GM12878 (cell line): Measurements from ENCODE around the gene SLC6A15. TPM values are rescaled to one million over a fixed set of nuclear protein-coding genes. Genes with fewer than 3 reads are reported as not detected.

Source experiments
- ATAC-seq: fragments of 200-7000 bp; cut with Tn5 transposase; 3 replicates; pipeline ENCODE4 v1.9.1; 2020; ENCODE audit warnings: mild to moderate bottlenecking, moderate library complexity
- BruUV-seq: library from RNA; stranded (reverse); fragments of 400-500 nt; replicated peaks from 2 replicates; lab custom pipeline; 2021; lab: Mats Ljungman, UMichigan
- CTCF ChIA-PET: fragments of 300-600 bp; sonication (Branson Sonifier 250); formaldehyde crosslinking; extraction: SDS; loops from one replicate; lab custom pipeline; 2021; ENCODE audit warnings: inconsistent platforms; lab: Yijun Ruan, JAX
- POLR2A ChIA-PET: fragments of 350-600 bp; formaldehyde crosslinking; extraction: SDS; loops from one replicate; lab custom pipeline; 2021; ENCODE audit warnings: inconsistent platforms; lab: Charles Lee
- RAD21 ChIA-PET: fragments of 300-600 bp; sonication (Branson Sonifier 250); formaldehyde crosslinking; loops from one replicate; lab custom pipeline; 2023; ENCODE audit warnings: antibody characterized with exemption; ENCODE audit not compliant: unreplicated experiment; lab: Charles Lee
- SMC1A ChIA-PET: fragments of 300-600 bp; sonication (Branson Sonifier 250); formaldehyde crosslinking; loops from one replicate; lab custom pipeline; 2023; ENCODE audit not compliant: unreplicated experiment, uncharacterized antibody; lab: Charles Lee
- DNase-seq: peaks from one replicate; pipeline ENCODE4 v3.0.0-alpha.2; 2011; ENCODE audit warnings: low read depth, low spot score
- FAIRE-seq: peaks from 3 replicates; lab custom pipeline; 2011; peaks lifted over from hg19 to GRCh38; lab: Jason Lieb, UNC
- H2AFZ ChIP-seq: 2 replicates; pipeline ENCODE4 v1.6.0; 2011; ENCODE audit warnings: low read depth, low read length, control low read depth; ENCODE audit not compliant: control insufficient read depth
- H3K27ac ChIP-seq: 2 replicates; pipeline ENCODE4 v1.5.1; 2011; ENCODE audit warnings: control low read depth; ENCODE audit not compliant: control insufficient read depth, insufficient read depth
- H3K27me3 ChIP-seq, 2 experiments: replicated peaks in 1 of 2; 2 replicates each; pipeline versions ENCODE4 v1.6.0 to v1.6.1; 2011; ENCODE audit warnings: low read length in 1 of 2; ENCODE audit not compliant: control insufficient read depth in 2 of 2, insufficient read depth in 2 of 2
- H3K36me3 ChIP-seq, 2 experiments: 2 replicates each; pipeline ENCODE4 v1.5.1; 2011; ENCODE audit warnings: low read length in 1 of 2; ENCODE audit not compliant: control insufficient read depth in 2 of 2, insufficient read depth in 2 of 2
- H3K4me1 ChIP-seq: 2 replicates; pipeline ENCODE4 v1.6.1; 2011; ENCODE audit warnings: mild to moderate bottlenecking, low read length, moderate library complexity, mixed read lengths; ENCODE audit not compliant: control insufficient read depth, insufficient read depth
- H3K4me2 ChIP-seq: 2 replicates; pipeline ENCODE4 v1.6.0; 2011; ENCODE audit warnings: control low read depth; ENCODE audit not compliant: control insufficient read depth, insufficient read depth
- H3K4me3 ChIP-seq: fragments of 200-600 bp; sonication (generic); 2 replicates; pipeline ENCODE4 v1.5.1; 2016
- H3K79me2 ChIP-seq: 2 replicates; pipeline ENCODE4 v1.6.0; 2011; ENCODE audit warnings: low read length; ENCODE audit not compliant: control insufficient read depth, insufficient read depth
- H3K9ac ChIP-seq: 2 replicates; pipeline ENCODE4 v1.8.0; 2011; ENCODE audit warnings: low read length, control low read depth, mixed read lengths; ENCODE audit not compliant: control insufficient read depth, insufficient read depth
- H3K9me3 ChIP-seq: replicated peaks from 3 replicates; pipeline ENCODE4 v1.5.1; 2011; ENCODE audit warnings: mild to moderate bottlenecking, low read length; ENCODE audit not compliant: control insufficient read depth, insufficient read depth
- H4K20me1 ChIP-seq: 2 replicates; pipeline ENCODE4 v1.6.0; 2011; ENCODE audit not compliant: control insufficient read depth, insufficient read depth
- GABPA ChIP-seq: IDR thresholded peaks from 2 replicates; pipeline ENCODE4 v1.6.1; 2014; ENCODE audit warnings: antibody characterized with exemption, low read depth, mild to moderate bottlenecking, inconsistent platforms
- SIX5 ChIP-seq: IDR thresholded peaks from 2 replicates; pipeline ENCODE4 v1.6.1; 2011; ENCODE audit warnings: mild to moderate bottlenecking, low read depth, low read length, moderate library complexity; ENCODE audit not compliant: severe bottlenecking
- SUZ12 ChIP-seq: fragments of 200-600 bp; sonication (generic); IDR thresholded peaks from one replicate; pipeline ENCODE4 v1.6.1; 2018; ENCODE audit warnings: antibody characterized with exemption, mild to moderate bottlenecking; ENCODE audit not compliant: unreplicated experiment
- ZBED1 ChIP-seq: IDR thresholded peaks from 2 replicates; pipeline ENCODE4 v1.6.1; 2016; ENCODE audit warnings: borderline replicate concordance
- ZSCAN29 ChIP-seq: fragments of 450-650 bp; IDR thresholded peaks from 2 replicates; pipeline ENCODE4 v1.6.1; 2017; ENCODE audit warnings: mild to moderate bottlenecking, moderate library complexity
- WGBS: methylation state at CpG from one replicate; pipeline ENCODE4 v1.1.6; 2016; ENCODE audit warnings: low lambda C conversion rate; ENCODE audit not compliant: insufficient replicate concordance, insufficient coverage; ENCODE audit errors: missing lambda C conversion rate; 5-methylcytosine and 5-hydroxymethylcytosine counted together
- in situ Hi-C: fragments of 300-500 bp; cut with MboI; formaldehyde crosslinking; loops from 9 replicates; pipeline ENCODE4 v1.14.3; 2018; ENCODE audit warnings: mixed read lengths
- intact Hi-C: fragments of 100-400 bp; cut with micrococcal nuclease; formaldehyde crosslinking; loops from one replicate; pipeline ENCODE4 v1.14.2; 2022; ENCODE audit not compliant: unreplicated experiment
- polyA plus RNA-seq, 11 experiments: library from polyadenylated mRNA; depleted of rRNA in 4 of 11; unstranded in 6 of 11; stranded (reverse) in 5 of 11; fragments of >200 nt; fragmentation: Nextera tagmentation in 4 of 11; fragmentation: Illumina TruSeq in 1 of 11; extraction: Ambion mirVana in 4 of 11; extraction: Trizol in 1 of 11; gene quantifications; 1 replicate in 1 of 11; 2 replicates in 10 of 11; pipeline versions ENCODE4 v1.2.1 to v1.2.3, GENCODE V29; 2011 to 2016; ENCODE audit warnings: inconsistent platforms in 2 of 11, missing spikeins in 2 of 11, low read depth in 1 of 11
- total RNA-seq, 4 experiments: library from RNA; depleted of rRNA in 3 of 4; stranded (reverse); fragments of >200 nt in 3 of 4; fragmentation: Illumina TruSeq in 1 of 4; extraction: Trizol in 1 of 4; gene quantifications; 2 replicates each; pipeline versions ENCODE4 v1.2.1 to v1.2.3, GENCODE V29; 2013 to 2021
- TF ChIP-seq, protein P1 (sequence below): IDR thresholded peaks from 2 replicates; pipeline ENCODE4 v1.6.1; 2012; ENCODE audit warnings: low read length, inconsistent platforms
- TF ChIP-seq, protein P2 (sequence below): fragments of 450-650 bp; IDR thresholded peaks from 2 replicates; pipeline ENCODE4 v1.6.1; 2018; ENCODE audit warnings: mild to moderate bottlenecking, low read depth, moderate library complexity; ENCODE audit not compliant: partially characterized antibody
- TF ChIP-seq, protein P3 (sequence below): IDR thresholded peaks from 2 replicates; pipeline ENCODE4 v1.6.1; 2012; ENCODE audit warnings: mild to moderate bottlenecking, low read depth, low read length

The SLC6A15 gene
- total and polyA plus RNA-seq, 10 of the 15 experiments (the other 5 are each of a cell fraction or from before 2014, with no cell fraction given), result 0.04 TPM; not detected in 9

DNA sequence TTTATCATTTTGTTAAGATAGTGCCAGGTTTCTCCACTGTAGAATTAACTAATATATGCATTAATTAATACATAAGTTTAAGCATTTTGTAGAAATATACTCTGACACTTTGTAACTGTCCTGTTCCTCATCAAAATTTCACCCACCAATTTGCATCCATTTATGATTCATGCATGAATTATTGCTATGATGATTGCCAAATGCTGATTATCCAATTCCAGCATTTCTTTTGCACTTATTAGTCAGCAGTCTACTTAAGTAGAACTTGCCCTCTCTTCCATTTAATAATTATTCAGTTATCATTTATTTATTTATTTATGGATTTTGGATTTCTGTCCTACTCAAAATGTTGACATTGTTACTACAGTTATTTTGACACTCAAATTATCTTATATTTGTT, 72.2 kb downstream of the SLC6A15 start:
- intact Hi-C loops, result no loop called here
- H3K36me3 ChIP-seq, result no peaks in the 10 kb centered on the region
- SMC1A ChIA-PET, result no interaction called here
- no peak for FAIRE-seq
- no TSS peak for BruUV-seq
- no peak overlapping the region for H3K4me2 ChIP-seq
- ATAC-seq, result no peak
- TF ChIP-seq, protein P1, sequence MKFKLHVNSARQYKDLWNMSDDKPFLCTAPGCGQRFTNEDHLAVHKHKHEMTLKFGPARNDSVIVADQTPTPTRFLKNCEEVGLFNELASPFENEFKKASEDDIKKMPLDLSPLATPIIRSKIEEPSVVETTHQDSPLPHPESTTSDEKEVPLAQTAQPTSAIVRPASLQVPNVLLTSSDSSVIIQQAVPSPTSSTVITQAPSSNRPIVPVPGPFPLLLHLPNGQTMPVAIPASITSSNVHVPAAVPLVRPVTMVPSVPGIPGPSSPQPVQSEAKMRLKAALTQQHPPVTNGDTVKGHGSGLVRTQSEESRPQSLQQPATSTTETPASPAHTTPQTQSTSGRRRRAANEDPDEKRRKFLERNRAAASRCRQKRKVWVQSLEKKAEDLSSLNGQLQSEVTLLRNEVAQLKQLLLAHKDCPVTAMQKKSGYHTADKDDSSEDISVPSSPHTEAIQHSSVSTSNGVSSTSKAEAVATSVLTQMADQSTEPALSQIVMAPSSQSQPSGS, result no peak
- no peak for TF ChIP-seq GABPA
- TF ChIP-seq, all 136 proteins: peak for 0
- no peaks in the 10 kb centered on the region for H3K27me3 ChIP-seq
- POLR2A ChIA-PET, result no interaction called here
- RAD21 ChIA-PET, result no interaction called here
- no peak overlapping the region for H3K27ac ChIP-seq
- no peaks in the 10 kb centered on the region for H3K79me2 ChIP-seq
- CTCF ChIA-PET, result no interaction called here
- no peak overlapping the region for H3K9ac ChIP-seq
- no peaks in the 10 kb centered on the region for H3K9me3 ChIP-seq
- H2AFZ ChIP-seq, result no peak overlapping the region
- no peaks in the 10 kb centered on the region for H4K20me1 ChIP-seq
- in situ Hi-C loops, result no loop called here
- no peaks in the 10 kb centered on the region for H3K4me1 ChIP-seq
- no peak overlapping the region for H3K4me3 ChIP-seq
- no peak for DNase-seq

DNA sequence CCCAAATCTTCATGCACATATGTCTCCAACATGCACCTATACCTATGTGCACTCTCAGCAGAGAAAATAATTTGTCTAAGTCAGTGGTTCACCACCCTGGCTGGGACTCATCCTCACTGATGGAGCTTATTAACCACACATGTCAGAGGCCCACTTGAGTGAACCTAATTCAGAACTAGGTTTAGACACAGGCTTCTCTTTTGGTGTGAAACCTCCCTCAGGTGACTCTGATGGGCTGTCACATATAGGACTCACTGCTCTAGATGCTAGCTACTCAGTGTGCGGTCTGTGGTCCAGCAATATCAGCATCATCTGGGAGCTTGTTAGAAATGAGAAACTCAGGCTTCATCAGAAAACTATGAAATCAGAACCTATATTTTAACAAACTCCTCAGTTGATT, 85.7 kb downstream of the SLC6A15 start:
- Histone ChIP-seq H2AFZ (no peak overlapping the region), H3K4me2 (no peak overlapping the region), H3K4me1 (no peaks in the 10 kb centered on the region), H3K9ac (no peak overlapping the region), H3K4me3 (no peak overlapping the region), H3K27me3 (no peaks in the 10 kb centered on the region), H3K9me3 (no peaks in the 10 kb centered on the region), H4K20me1 (no peaks in the 10 kb centered on the region), H3K27ac (no peak overlapping the region), H3K36me3 (no peaks in the 10 kb centered on the region), H3K79me2 (no peaks in the 10 kb centered on the region)
- ChIA-PET RAD21 (no interaction called here), CTCF (interaction anchor here (1.4 to 1.5 kb wide), 2 partner anchors 14 to 17 kb away, joined by 3 read pairs; no protein-coding TSS in a partner anchor), POLR2A (no interaction called here), SMC1A (no interaction called here)
- no peak for ATAC-seq
- no peak for FAIRE-seq
- WGBS, result 84% methylated on average over 1 of the region's 1 CpG
- no peak for DNase-seq
- in situ Hi-C loops, result no loop called here
- BruUV-seq, result no TSS peak
- intact Hi-C loops, result no loop called here
- TF ChIP-seq, protein P2, sequence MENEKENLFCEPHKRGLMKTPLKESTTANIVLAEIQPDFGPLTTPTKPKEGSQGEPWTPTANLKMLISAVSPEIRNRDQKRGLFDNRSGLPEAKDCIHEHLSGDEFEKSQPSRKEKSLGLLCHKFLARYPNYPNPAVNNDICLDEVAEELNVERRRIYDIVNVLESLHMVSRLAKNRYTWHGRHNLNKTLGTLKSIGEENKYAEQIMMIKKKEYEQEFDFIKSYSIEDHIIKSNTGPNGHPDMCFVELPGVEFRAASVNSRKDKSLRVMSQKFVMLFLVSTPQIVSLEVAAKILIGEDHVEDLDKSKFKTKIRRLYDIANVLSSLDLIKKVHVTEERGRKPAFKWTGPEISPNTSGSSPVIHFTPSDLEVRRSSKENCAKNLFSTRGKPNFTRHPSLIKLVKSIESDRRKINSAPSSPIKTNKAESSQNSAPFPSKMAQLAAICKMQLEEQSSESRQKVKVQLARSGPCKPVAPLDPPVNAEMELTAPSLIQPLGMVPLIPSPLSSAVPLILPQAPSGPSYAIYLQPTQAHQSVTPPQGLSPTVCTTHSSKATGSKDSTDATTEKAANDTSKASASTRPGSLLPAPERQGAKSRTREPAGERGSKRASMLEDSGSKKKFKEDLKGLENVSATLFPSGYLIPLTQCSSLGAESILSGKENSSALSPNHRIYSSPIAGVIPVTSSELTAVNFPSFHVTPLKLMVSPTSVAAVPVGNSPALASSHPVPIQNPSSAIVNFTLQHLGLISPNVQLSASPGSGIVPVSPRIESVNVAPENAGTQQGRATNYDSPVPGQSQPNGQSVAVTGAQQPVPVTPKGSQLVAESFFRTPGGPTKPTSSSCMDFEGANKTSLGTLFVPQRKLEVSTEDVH, result no peak
- no peak for TF ChIP-seq ZBED1
- TF ChIP-seq, protein P3, sequence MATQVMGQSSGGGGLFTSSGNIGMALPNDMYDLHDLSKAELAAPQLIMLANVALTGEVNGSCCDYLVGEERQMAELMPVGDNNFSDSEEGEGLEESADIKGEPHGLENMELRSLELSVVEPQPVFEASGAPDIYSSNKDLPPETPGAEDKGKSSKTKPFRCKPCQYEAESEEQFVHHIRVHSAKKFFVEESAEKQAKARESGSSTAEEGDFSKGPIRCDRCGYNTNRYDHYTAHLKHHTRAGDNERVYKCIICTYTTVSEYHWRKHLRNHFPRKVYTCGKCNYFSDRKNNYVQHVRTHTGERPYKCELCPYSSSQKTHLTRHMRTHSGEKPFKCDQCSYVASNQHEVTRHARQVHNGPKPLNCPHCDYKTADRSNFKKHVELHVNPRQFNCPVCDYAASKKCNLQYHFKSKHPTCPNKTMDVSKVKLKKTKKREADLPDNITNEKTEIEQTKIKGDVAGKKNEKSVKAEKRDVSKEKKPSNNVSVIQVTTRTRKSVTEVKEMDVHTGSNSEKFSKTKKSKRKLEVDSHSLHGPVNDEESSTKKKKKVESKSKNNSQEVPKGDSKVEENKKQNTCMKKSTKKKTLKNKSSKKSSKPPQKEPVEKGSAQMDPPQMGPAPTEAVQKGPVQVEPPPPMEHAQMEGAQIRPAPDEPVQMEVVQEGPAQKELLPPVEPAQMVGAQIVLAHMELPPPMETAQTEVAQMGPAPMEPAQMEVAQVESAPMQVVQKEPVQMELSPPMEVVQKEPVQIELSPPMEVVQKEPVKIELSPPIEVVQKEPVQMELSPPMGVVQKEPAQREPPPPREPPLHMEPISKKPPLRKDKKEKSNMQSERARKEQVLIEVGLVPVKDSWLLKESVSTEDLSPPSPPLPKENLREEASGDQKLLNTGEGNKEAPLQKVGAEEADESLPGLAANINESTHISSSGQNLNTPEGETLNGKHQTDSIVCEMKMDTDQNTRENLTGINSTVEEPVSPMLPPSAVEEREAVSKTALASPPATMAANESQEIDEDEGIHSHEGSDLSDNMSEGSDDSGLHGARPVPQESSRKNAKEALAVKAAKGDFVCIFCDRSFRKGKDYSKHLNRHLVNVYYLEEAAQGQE, result no peak
- no peak for TF ChIP-seq SUZ12
- TF ChIP-seq ZSCAN29, result no peak
- no peak for TF ChIP-seq SIX5
